GM13977 (cell line): ENCODE results near the gene DSC2.

Source experiments
- DNase-seq: peaks from one replicate; pipeline ENCODE4 v3.0.0; 2012; ENCODE audit warnings: low spot score
- in situ Hi-C: fragments of 300-500 bp; cut with MboI; formaldehyde crosslinking; loops from one replicate; pipeline ENCODE4 v1.12.0; 2022; ENCODE audit warnings: low sequenced_read_pairs, low pct_unique_long_range_greater_than_20kb, mixed read lengths, inconsistent platforms; ENCODE audit not compliant: unreplicated experiment
- TF ChIP-seq, protein P1 (sequence below): IDR thresholded peaks from 2 replicates; pipeline ENCODE4 v1.5.1; 2012; ENCODE audit warnings: mild to moderate bottlenecking, control low read depth; ENCODE audit not compliant: insufficient read depth; ENCODE audit errors: extremely low read depth, missing control alignments

The DSC2 gene

GRCh38 chr18:31098878-31099277 is 3.3 kb downstream of the DSC2 start:
- in situ Hi-C loops = no loop called here
- no peak for DNase-seq
- TF ChIP-seq, protein P1, sequence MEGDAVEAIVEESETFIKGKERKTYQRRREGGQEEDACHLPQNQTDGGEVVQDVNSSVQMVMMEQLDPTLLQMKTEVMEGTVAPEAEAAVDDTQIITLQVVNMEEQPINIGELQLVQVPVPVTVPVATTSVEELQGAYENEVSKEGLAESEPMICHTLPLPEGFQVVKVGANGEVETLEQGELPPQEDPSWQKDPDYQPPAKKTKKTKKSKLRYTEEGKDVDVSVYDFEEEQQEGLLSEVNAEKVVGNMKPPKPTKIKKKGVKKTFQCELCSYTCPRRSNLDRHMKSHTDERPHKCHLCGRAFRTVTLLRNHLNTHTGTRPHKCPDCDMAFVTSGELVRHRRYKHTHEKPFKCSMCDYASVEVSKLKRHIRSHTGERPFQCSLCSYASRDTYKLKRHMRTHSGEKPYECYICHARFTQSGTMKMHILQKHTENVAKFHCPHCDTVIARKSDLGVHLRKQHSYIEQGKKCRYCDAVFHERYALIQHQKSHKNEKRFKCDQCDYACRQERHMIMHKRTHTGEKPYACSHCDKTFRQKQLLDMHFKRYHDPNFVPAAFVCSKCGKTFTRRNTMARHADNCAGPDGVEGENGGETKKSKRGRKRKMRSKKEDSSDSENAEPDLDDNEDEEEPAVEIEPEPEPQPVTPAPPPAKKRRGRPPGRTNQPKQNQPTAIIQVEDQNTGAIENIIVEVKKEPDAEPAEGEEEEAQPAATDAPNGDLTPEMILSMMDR = no peak

GRCh38 chr18:31097666-31098065 is 4.6 kb downstream of the DSC2 start:
- no peak for DNase-seq
- TF ChIP-seq, protein P1 = no peak
- in situ Hi-C loops = no loop called here

- in situ Hi-C loops = no loop called here
- TF ChIP-seq, protein P1 = no peak
- DNase-seq = no peak
These were observed 8.3 kb downstream of the DSC2 start for GRCh38 chr18:31093880-31094279.

- in situ Hi-C loops = no loop called here
- TF ChIP-seq, protein P1 = no peak
- no peak for DNase-seq
These were observed 8.9 kb downstream of the DSC2 start for GRCh38 chr18:31093294-31093693.

DNA sequence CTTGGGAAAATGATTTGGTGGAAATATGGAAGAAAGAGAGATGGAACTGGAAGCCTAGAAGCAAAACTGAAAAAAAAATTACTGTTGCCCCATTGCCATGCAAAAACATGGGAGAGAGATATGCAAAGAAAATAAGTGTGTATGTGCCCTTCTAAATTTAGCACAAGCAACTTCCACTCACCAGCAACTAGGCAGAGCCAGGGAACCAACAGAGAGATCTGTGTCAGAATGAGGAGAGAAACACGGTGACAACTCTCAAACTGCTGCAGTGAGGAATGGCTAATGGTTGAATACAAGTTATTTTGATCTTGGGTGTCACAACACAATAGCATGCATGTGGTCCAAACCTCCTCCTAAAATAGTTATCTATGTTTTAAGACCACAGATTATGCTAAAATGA is 10.9 kb downstream of the DSC2 start:
- TF ChIP-seq, protein P1 = no peak
- in situ Hi-C loops = no loop called here
- no peak for DNase-seq

DNA sequence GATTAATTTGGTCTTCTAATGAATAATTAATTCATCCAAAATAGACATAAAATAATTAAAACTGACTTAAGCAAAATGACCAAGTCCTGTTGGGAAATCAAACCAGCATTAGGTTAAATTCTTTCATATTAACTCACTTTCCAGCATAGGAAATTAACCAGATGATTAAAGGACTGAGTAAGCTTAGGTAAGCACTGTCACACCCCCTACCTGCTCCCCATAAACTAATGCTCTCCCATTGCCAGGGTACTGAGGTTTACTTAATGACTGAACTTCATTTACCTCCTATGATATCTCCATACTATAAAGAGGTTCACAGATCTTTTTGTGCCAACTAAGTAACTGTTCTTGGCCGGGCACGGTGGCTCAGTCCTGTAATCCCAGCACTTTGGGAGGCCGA is 13.7 kb downstream of the DSC2 start:
- TF ChIP-seq, protein P1 = no peak
- in situ Hi-C loops = no loop called here
- no peak for DNase-seq

GRCh38 chr18:31079973-31080372 is 22.2 kb downstream of the DSC2 start:
- in situ Hi-C loops = no loop called here
- TF ChIP-seq, protein P1 = no peak
- DNase-seq = no peak
